MCF 10A (cell line): ENCODE results near the gene ILF2. TPM values are rescaled to one million over a fixed set of nuclear protein-coding genes. Genes with fewer than 3 reads are reported as not detected.

Experiments
- BruUV-seq: library from RNA; stranded (reverse); fragments of 400-500 nt; replicated peaks from 2 replicates; lab custom pipeline; 2021; lab: Mats Ljungman, UMichigan
- CTCF ChIA-PET: fragments of 300-600 bp; sonication (Branson Sonifier 250); formaldehyde crosslinking; extraction: SDS; loops from one replicate; lab custom pipeline; 2021; ENCODE audit warnings: antibody characterized with exemption, inconsistent platforms; lab: Yijun Ruan, JAX
- POLR2A ChIA-PET: fragments of 300-600, 350-650 bp; sonication (Branson Sonifier 250); formaldehyde crosslinking; extraction: SDS; loops from one replicate; lab custom pipeline; 2020; ENCODE audit warnings: antibody characterized with exemption, inconsistent platforms; lab: Yijun Ruan, JAX
- DNase-seq: peaks from one replicate; pipeline ENCODE4 v3.0.0-alpha.2; 2018; ENCODE audit not compliant: unreplicated experiment
- H3K27ac Mint-ChIP-seq: one replicate; pipeline ENCODE4 v1.8.0; 2022; ENCODE audit warnings: mild to moderate bottlenecking, low read depth, mixed read lengths; ENCODE audit not compliant: unreplicated experiment
- H3K27me3 Mint-ChIP-seq: one replicate; pipeline ENCODE4 v1.8.0; 2022; ENCODE audit warnings: mixed read lengths; ENCODE audit not compliant: insufficient read depth, unreplicated experiment
- H3K36me3 Mint-ChIP-seq: one replicate; pipeline ENCODE4 v1.8.0; 2022; ENCODE audit warnings: mild to moderate bottlenecking, moderate library complexity, mixed read lengths; ENCODE audit not compliant: insufficient read depth, unreplicated experiment
- H3K4me1 Mint-ChIP-seq: one replicate; pipeline ENCODE4 v1.8.0; 2022; ENCODE audit warnings: mixed read lengths; ENCODE audit not compliant: insufficient read depth, unreplicated experiment
- H3K4me3 Mint-ChIP-seq: one replicate; pipeline ENCODE4 v1.8.0; 2022; ENCODE audit warnings: mild to moderate bottlenecking, moderate library complexity, mixed read lengths; ENCODE audit not compliant: unreplicated experiment
- H3K9me3 Mint-ChIP-seq: one replicate; pipeline ENCODE4 v1.8.0; 2022; ENCODE audit warnings: mixed read lengths; ENCODE audit not compliant: unreplicated experiment
- CTCF ChIP-seq: fragments of 200-600 bp; IDR thresholded peaks from one replicate; pipeline ENCODE4 v1.8.0; 2022; ENCODE audit warnings: antibody characterized with exemption, mild to moderate bottlenecking; ENCODE audit not compliant: unreplicated experiment
- intact Hi-C: fragments of 100-400 bp; cut with micrococcal nuclease; formaldehyde crosslinking; loops from 2 replicates; pipeline ENCODE4 v1.14.1; 2022
- total RNA-seq: library from RNA; stranded (reverse); gene quantifications from 2 replicates; pipeline ENCODE4 v1.2.3, GENCODE V29; 2022

ILF2 gene
- total RNA-seq, 1 experiment from 2014 or later, result 348 TPM

GRCh38 chr1:153627715-153628626 lies 42.8 kb downstream of the ILF2 start, which contains the start of gene S100A1:
S100A1 (plus strand) TSS chr1:153628434; CDS start chr1:153630522, 2,088 bp downstream.
- H3K4me1 Mint-ChIP-seq, result peaks cover 41% of the 10 kb centered on the region
- TF ChIP-seq CTCF, result no peak
- H3K27ac Mint-ChIP-seq, result peak within 1 kb of the TSS; percentile 91
- POLR2A ChIA-PET, result interaction anchor here (0.6 to 46.1 kb wide), 24 partner anchors 6 to 792 kb away, joined by 3 to 1272 read pairs (median 5); partner anchors contain the start of genes CHTOP, CREB3L4, INTS3 and JTB
- intact Hi-C loops, result loop anchor here (1.0 to 2.0 kb wide), 3 partner anchors 31 to 56 kb away; partner anchors contain the start of genes ILF2 and SNAPIN
- CTCF ChIA-PET, result interaction anchor here (0.6 to 9.3 kb wide), 26 partner anchors 13 to 1267 kb away, joined by 3 to 195 read pairs (median 4); partner anchors contain the start of genes NPR1, S100A14, S100A16 and SNAPIN
- H3K9me3 Mint-ChIP-seq, result no peaks in the 10 kb centered on the region
- DNase-seq, result no peak
- H3K4me3 Mint-ChIP-seq, result peak within 1 kb of the TSS; percentile 84
- no peaks in the 10 kb centered on the region for H3K27me3 Mint-ChIP-seq
- no TSS peak for BruUV-seq
- H3K36me3 Mint-ChIP-seq, result peaks cover 33% of the 10 kb centered on the region

DNA sequence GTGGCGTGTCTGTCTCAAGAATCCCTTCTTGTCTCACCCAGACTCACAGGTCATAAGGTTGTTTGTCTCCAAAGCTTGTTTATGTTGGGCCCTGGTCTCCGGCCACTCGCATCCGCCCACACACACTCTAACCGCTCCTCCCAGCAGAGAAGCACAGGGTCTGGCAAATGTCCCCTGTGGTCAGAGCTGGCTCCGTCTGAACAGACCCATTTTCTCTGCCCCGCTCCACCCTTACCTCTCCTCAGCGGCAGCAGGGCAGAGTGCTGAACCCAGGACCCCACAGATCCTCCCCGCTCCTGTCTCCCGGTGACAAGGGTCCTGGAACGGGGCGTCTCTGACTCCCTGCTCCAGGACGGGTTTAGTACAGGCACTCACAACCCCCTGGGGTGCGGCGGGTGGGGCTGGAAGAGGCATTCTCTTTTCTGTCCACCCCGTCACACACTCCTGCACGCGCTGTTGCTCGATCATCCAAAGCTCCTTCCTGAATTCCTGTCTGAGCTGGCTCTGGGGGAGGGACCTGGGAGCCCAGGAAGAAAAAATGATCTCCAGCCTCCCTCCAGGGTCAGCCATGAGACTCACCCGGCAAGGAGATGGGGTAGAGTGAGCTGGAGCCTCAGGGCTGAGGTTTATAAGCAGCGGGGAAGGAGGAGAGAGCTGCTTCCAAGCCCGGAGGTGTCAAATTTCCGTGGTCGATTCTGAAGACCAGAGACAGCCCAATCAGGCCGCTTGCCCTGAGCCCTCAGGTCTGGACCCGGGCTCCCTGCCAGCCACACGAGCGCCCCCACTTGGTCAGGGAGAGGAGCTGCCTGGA lies 43.7 kb downstream of the ILF2 start, which contains the start of gene S100A13:
S100A13 (minus strand) TSS at position 602 of the 811 bp plus-strand sequence. CDS start 1,033 bp downstream, outside the sequence.
- Mint-ChIP-seq H3K27ac (peak within 1 kb of the TSS; percentile 91), H3K9me3 (no peaks in the 10 kb centered on the region), H3K4me3 (peak within 1 kb of the TSS; percentile 84), H3K36me3 (peaks cover 35% of the 10 kb centered on the region), H3K27me3 (no peaks in the 10 kb centered on the region), H3K4me1 (peaks cover 38% of the 10 kb centered on the region)
- ChIA-PET POLR2A (interaction anchor here (0.6 to 46.1 kb wide), 26 partner anchors 7 to 793 kb away, joined by 3 to 1272 read pairs (median 4); partner anchors contain the start of genes CHTOP, CREB3L4, INTS3 and JTB), CTCF (interaction anchor here (0.6 to 9.3 kb wide), 33 partner anchors 12 to 1266 kb away, joined by 3 to 195 read pairs (median 4); partner anchors contain the start of genes S100A14, S100A16 and SNAPIN)
- DNase-seq, result peak; percentile 98
- TF ChIP-seq CTCF, result peak; percentile 86
- intact Hi-C loops, result loop anchor here (1.0 to 2.0 kb wide), 3 partner anchors 32 to 55 kb away; partner anchors contain the start of genes ILF2 and SNAPIN
- BruUV-seq, result TSS peak; percentile 66

DNA sequence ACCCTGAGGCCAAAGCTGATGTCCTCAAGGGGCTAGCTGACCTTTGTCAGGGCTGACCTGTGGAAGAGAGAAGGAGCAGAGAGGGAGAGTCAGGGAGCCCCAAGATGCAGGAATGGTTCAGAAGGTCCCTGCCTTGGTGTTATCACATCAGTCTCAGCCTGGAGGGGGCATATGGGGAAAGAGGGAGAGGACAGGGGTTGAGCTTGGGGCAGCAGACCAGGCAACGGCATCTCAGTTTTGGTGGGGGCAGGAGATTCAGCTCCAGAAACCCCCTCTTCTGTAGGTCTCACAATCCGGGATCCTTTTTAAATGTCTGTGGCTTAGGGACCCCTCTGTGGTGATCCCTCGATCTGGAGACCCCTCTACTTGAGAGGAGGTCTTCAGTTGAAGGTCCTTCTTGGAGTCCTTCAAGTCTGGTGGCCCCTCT lies 44.3 kb downstream of the ILF2 start:
- ChIA-PET CTCF (interaction anchor here (0.6 to 9.3 kb wide), 20 partner anchors 11 to 225 kb away, joined by 3 to 195 read pairs (median 4); partner anchors contain the start of genes S100A14, S100A16 and SNAPIN), POLR2A (interaction anchor here (1.0 to 46.1 kb wide), 19 partner anchors 8 to 364 kb away, joined by 3 to 1272 read pairs (median 6); partner anchors contain the start of genes CHTOP, JTB, RPS27 and S100A1)
- Mint-ChIP-seq H3K27me3 (no peaks in the 10 kb centered on the region), H3K9me3 (no peaks in the 10 kb centered on the region), H3K27ac (peak overlapping the region; percentile 91), H3K4me3 (peak overlapping the region; percentile 84), H3K36me3 (peaks cover 37% of the 10 kb centered on the region), H3K4me1 (peaks cover 32% of the 10 kb centered on the region)
- BruUV-seq, result no TSS peak
- intact Hi-C loops, result loop anchor here (2.0 kb wide), 2 partner anchors 32 to 44 kb away; partner anchors contain the start of genes ILF2 and SNAPIN
- no peak for TF ChIP-seq CTCF
- no peak for DNase-seq
